Kidney (tissue), 14 donors: ENCODE data around the gene RNF39. TPM values are rescaled to one million over a fixed set of nuclear protein-coding genes. Genes with fewer than 3 reads are reported as not detected.

Experiments
- DNase-seq, 5 donors: peaks; one replicate each; pipeline ENCODE4 v3.0.0-alpha.2; 2013 to 2020
- FAIRE-seq: peaks from 2 replicates; lab custom pipeline; 2012; peaks lifted over from hg19 to GRCh38; lab: Jason Lieb, UNC
- H3K27ac ChIP-seq, 2 donors: one replicate each; pipeline ENCODE4 v1.7.0; 2013; ENCODE audit warnings: low read depth in 2 of 2, low read length in 2 of 2, inconsistent platforms in 1 of 2
- H3K27me3 ChIP-seq: one replicate; pipeline ENCODE4 v1.7.1; 2013; ENCODE audit warnings: low read length, inconsistent platforms; ENCODE audit not compliant: control insufficient read depth, insufficient read depth
- H3K36me3 ChIP-seq, 3 donors: one replicate each; pipeline versions ENCODE4 v1.7.0 to v1.7.1; 2013; ENCODE audit warnings: low read length in 3 of 3, control low read depth in 1 of 3, inconsistent platforms in 1 of 3; ENCODE audit not compliant: insufficient read depth in 3 of 3, control insufficient read depth in 2 of 3
- H3K4me1 ChIP-seq, 3 donors: one replicate each; pipeline versions ENCODE4 v1.7.0 to v1.7.1; 2013; ENCODE audit warnings: low read length in 3 of 3, inconsistent platforms in 1 of 3, low read depth in 1 of 3; ENCODE audit not compliant: control insufficient read depth in 2 of 3, insufficient read depth in 2 of 3
- H3K4me3 ChIP-seq, 3 donors: one replicate each; pipeline versions ENCODE4 v1.7.0 to v1.8.1; 2013; ENCODE audit warnings: low read length in 3 of 3, control low read depth in 1 of 3, inconsistent platforms in 1 of 3
- H3K9ac ChIP-seq, 3 donors: one replicate each; pipeline versions ENCODE4 v1.7.0 to v1.7.1; 2013; ENCODE audit warnings: low read length in 3 of 3, control low read depth in 1 of 3, inconsistent platforms in 1 of 3
- H3K9me3 ChIP-seq, 3 donors: one replicate each; pipeline versions ENCODE4 v1.7.0 to v1.7.1; 2013; ENCODE audit warnings: low read length in 3 of 3, control low read depth in 1 of 3, inconsistent platforms in 1 of 3; ENCODE audit not compliant: control insufficient read depth in 2 of 3, insufficient read depth in 1 of 3
- CTCF ChIP-seq: IDR thresholded peaks from 3 replicates; pipeline ENCODE4 v1.5.1; 2012; ENCODE audit warnings: mild to moderate bottlenecking, moderate library complexity, borderline replicate concordance; ENCODE audit not compliant: insufficient read depth; ENCODE audit errors: extremely low read depth
- intact Hi-C: fragments of 100-400 bp; cut with DNase I; formaldehyde crosslinking; loops from one replicate; pipeline ENCODE4 v1.11.1; 2022
- polyA plus RNA-seq: library from polyadenylated mRNA; stranded (reverse); fragments of 350-450 nt; fragmentation: Illumina TruSeq; extraction: RNeasy Lipid Tissue Mini Kit (QIAGEN cat#74804); gene quantifications from one replicate; pipeline ENCODE4 v1.2.3, GENCODE V29; 2014; ENCODE audit warnings: low read depth, low replicate concordance; ENCODE audit not compliant: insufficient read depth
- total RNA-seq: library from RNA; stranded (reverse); fragmentation: NEBNext Ultra II Directional; extraction: Animal tissue kit (Norgen Biotek cat#: 25700); gene quantifications from one replicate; pipeline ENCODE4 v1.2.1, GENCODE V29; 2021
- donor health status: control.
- donor health status: control.
- donor health status: control.
- donor health status: control.
- donor health status: control.
- donor health status: DM: yes; HTN: yes; CAD: no.
- donor health status: Normal renal cell carcinoma (clear cell type).

The RNF39 gene
- total and polyA plus RNA-seq, 2 donors from 2014 or later = 1.3 TPM; not detected in 1

DNA sequence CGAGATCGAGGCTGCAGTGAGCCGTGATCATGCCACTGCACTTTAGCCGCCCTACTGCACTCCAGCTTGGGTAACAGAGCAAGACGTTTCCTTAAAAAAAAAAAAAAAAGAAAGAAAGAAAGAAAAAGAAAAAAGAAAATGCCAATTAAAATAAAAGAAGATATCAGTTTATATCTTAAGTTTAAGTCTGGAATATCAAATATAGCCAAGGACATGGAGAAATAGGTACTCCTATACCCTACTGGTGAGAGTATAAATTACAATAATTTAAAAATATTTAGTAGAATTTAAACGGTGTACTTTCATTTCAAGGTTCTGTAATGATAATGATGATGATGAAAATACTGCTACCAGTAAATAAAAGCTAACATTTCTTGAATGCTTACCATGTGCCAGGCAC lies 41.2 kb upstream of the RNF39 start:
- DNase-seq = no peak
- Histone ChIP-seq H3K9ac (no peak overlapping the region), H3K36me3 (no peaks in the 10 kb centered on the region), H3K4me3 (no peak overlapping the region), H3K4me1 (no peaks in the 10 kb centered on the region), H3K9me3 (no peaks in the 10 kb centered on the region), H3K27me3 (peaks cover 14% of the 10 kb centered on the region), H3K27ac (no peak overlapping the region)
- intact Hi-C loops = no loop called here
- FAIRE-seq = no peak
- TF ChIP-seq CTCF = no peak

- peaks cover 27% of the 10 kb centered on the region for H3K27me3 ChIP-seq
- TF ChIP-seq CTCF = no peak
- FAIRE-seq = no peak
Observed at GRCh38 chr6:30113841-30114240, 38.3 kb upstream of the RNF39 start.

GRCh38 chr6:30113003-30113759 lies 37.6 kb upstream of the RNF39 start, which contains the start of gene TRIM31:
Gene TRIM31, minus strand, starts transcription at chr6:30113090. Its CDS starts 285 bp downstream, at chr6:30112805.
- H3K27me3 ChIP-seq = peaks cover 27% of the 10 kb centered on the region

More at GRCh38 chr6:30113841-30114240, 38.3 kb upstream of the RNF39 start:
- Histone ChIP-seq H3K9ac (no peak overlapping the region), H3K27ac (no peak overlapping the region), H3K4me3 (no peak overlapping the region), H3K36me3 (no peaks in the 10 kb centered on the region), H3K9me3 (no peaks in the 10 kb centered on the region), H3K4me1 (no peaks in the 10 kb centered on the region)
- no peak for DNase-seq
- intact Hi-C loops = no loop called here

More at GRCh38 chr6:30113003-30113759, 37.6 kb upstream of the RNF39 start, which contains the start of gene TRIM31:
- H3K27ac ChIP-seq = no peak within 1 kb of the TSS
- intact Hi-C loops = no loop called here
- H3K4me1 ChIP-seq = no peaks in the 10 kb centered on the region
- DNase-seq (no peak), FAIRE-seq (no peak)
- no peaks in the 10 kb centered on the region for H3K9me3 ChIP-seq
- no peak within 1 kb of the TSS for H3K9ac ChIP-seq
- H3K36me3 ChIP-seq = no peaks in the 10 kb centered on the region
- H3K4me3 ChIP-seq = no peak within 1 kb of the TSS
- no peak for TF ChIP-seq CTCF
